ENCODE measurements around the gene TRIM7. TPM values are rescaled to one million over a fixed set of nuclear protein-coding genes. Genes with fewer than 3 reads are reported as not detected.
A peak's percentile ranks its signal among the peaks of the same experiment; 100 is the strongest.

The TRIM7 gene
- total RNA-seq, 1 donor: 2.2 TPM

- TF ChIP-seq CTCF (IDR thresholded peaks at IDR 0.05; ENCODE audit: insufficient read depth, low read depth, low read length): no peak
- DNase-seq (ENCODE audit: low read depth): no peak
- peak overlapping the region; percentile 67 for H3K4me3 ChIP-seq (ENCODE audit: low read depth, low read length)
These were observed 1.3 kb downstream of the TRIM7 start for GRCh38 chr5:181203777-181204112.

- TF ChIP-seq CTCF (IDR thresholded peaks at IDR 0.05; ENCODE audit: insufficient read depth, low read depth, low read length): no peak
- H3K4me3 ChIP-seq (ENCODE audit: low read depth, low read length): peak overlapping the region; percentile 67
- peak; percentile 72 for DNase-seq (ENCODE audit: low read depth)
These were observed 1.8 kb downstream of the TRIM7 start for GRCh38 chr5:181203093-181203711.

GRCh38 chr5:181200816-181201215 is 4.2 kb downstream of the TRIM7 start:
- TF ChIP-seq CTCF (IDR thresholded peaks at IDR 0.05; ENCODE audit: insufficient read depth, low read depth, low read length): no peak
- no peak for DNase-seq (ENCODE audit: low read depth)
- no peak overlapping the region for H3K4me3 ChIP-seq (ENCODE audit: low read depth, low read length)

- no peak for TF ChIP-seq CTCF (IDR thresholded peaks at IDR 0.05; ENCODE audit: insufficient read depth, low read depth, low read length)
- no peak overlapping the region for H3K4me3 ChIP-seq (ENCODE audit: low read depth, low read length)
- DNase-seq (ENCODE audit: low read depth): no peak
These were observed 4.9 kb downstream of the TRIM7 start for GRCh38 chr5:181199881-181200638.

- DNase-seq (ENCODE audit: low read depth): no peak
- no peak for TF ChIP-seq CTCF (IDR thresholded peaks at IDR 0.05; ENCODE audit: insufficient read depth, low read depth, low read length)
- H3K4me3 ChIP-seq (ENCODE audit: low read depth, low read length): no peak overlapping the region
These were observed 6.0 kb downstream of the TRIM7 start for GRCh38 chr5:181198905-181199519.

- no peak for DNase-seq (ENCODE audit: low read depth)
- no peak overlapping the region for H3K4me3 ChIP-seq (ENCODE audit: low read depth, low read length)
These were observed 6.8 kb downstream of the TRIM7 start for GRCh38 chr5:181198106-181198685.

More at GRCh38 chr5:181198106-181198685, 6.8 kb downstream of the TRIM7 start:
- TF ChIP-seq CTCF (IDR thresholded peaks at IDR 0.05; ENCODE audit: insufficient read depth, low read depth, low read length): no peak

All from fibroblast of villous mesenchyme (primary cell).